WTC11 (cell line): ENCODE measurements around the gene EEIG1. TPM values are rescaled to one million over a fixed set of nuclear protein-coding genes. Genes with fewer than 3 reads are reported as not detected.
A peak's percentile ranks its signal among the peaks of the same experiment; 100 is the strongest.

Source experiments
- ATAC-seq: fragments of 200-7000 bp; cut with Tn5 transposase; 2 replicates; pipeline ENCODE4 v1.10.0; 2021; ENCODE audit warnings: mild to moderate bottlenecking, moderate library complexity
- CTCF ChIA-PET: fragments of 300-600 bp; sonication (Branson Sonifier 250); formaldehyde crosslinking; loops from one replicate; lab custom pipeline; 2021; ENCODE audit warnings: antibody characterized with exemption; lab: Charles Lee
- POLR2A ChIA-PET: fragments of 350-600 bp; sonication (Branson Sonifier 250); formaldehyde crosslinking; loops from one replicate; lab custom pipeline; 2021; ENCODE audit warnings: antibody characterized with exemption; lab: Charles Lee
- DNase-seq: peaks from one replicate; pipeline ENCODE4 v3.0.0; 2021; ENCODE audit warnings: low spot score
- H3K27ac Mint-ChIP-seq: 2 replicates; pipeline ENCODE4 v1.8.0; 2021; ENCODE audit warnings: mixed read lengths
- H3K27me3 Mint-ChIP-seq: 2 replicates; pipeline ENCODE4 v1.8.0; 2021; ENCODE audit warnings: low read depth, mild to moderate bottlenecking, moderate library complexity, mixed read lengths
- H3K36me3 Mint-ChIP-seq: 2 replicates; pipeline ENCODE4 v1.8.0; 2021; ENCODE audit warnings: mixed read lengths
- H3K4me1 Mint-ChIP-seq: 2 replicates; pipeline ENCODE4 v1.8.0; 2022; ENCODE audit warnings: mixed read lengths
- H3K4me3 Mint-ChIP-seq: 2 replicates; pipeline ENCODE4 v1.8.0; 2021; ENCODE audit warnings: mild to moderate bottlenecking, moderate library complexity, mixed read lengths
- H3K9me3 Mint-ChIP-seq: 2 replicates; pipeline ENCODE4 v1.8.0; 2021; ENCODE audit warnings: mixed read lengths
- ATF3 ChIP-seq: sonication (generic); formaldehyde crosslinking; conservative IDR thresholded peaks from 2 replicates; pipeline ENCODE4 v1.8.1; 2022; ENCODE audit warnings: mild to moderate bottlenecking, missing genetic modification reagents
- CREM ChIP-seq: sonication (generic); formaldehyde crosslinking; IDR thresholded peaks from 2 replicates; pipeline ENCODE4 v1.8.1; 2022; ENCODE audit warnings: mild to moderate bottlenecking, missing genetic modification reagents, moderate library complexity
- E2F4 ChIP-seq: sonication (generic); formaldehyde crosslinking; IDR thresholded peaks from 2 replicates; pipeline ENCODE4 v1.8.1; 2022; ENCODE audit warnings: low read depth, mild to moderate bottlenecking, moderate library complexity, missing genetic modification reagents, borderline replicate concordance
- ELF4 ChIP-seq: sonication (generic); formaldehyde crosslinking; IDR thresholded peaks from 2 replicates; pipeline ENCODE4 v1.8.1; 2022; ENCODE audit warnings: low read depth, mild to moderate bottlenecking, moderate library complexity, missing genetic modification reagents
- GABPB1 ChIP-seq: sonication (generic); formaldehyde crosslinking; IDR thresholded peaks from 2 replicates; pipeline ENCODE4 v1.8.1; 2023; ENCODE audit warnings: mild to moderate bottlenecking, missing genetic modification reagents
- GRHL2 ChIP-seq: fragments of 250-450 bp; sonication (Bioruptor Pico); IDR thresholded peaks from 2 replicates; pipeline ENCODE4 v1.8.0; 2022; ENCODE audit warnings: mild to moderate bottlenecking, moderate library complexity; ENCODE audit not compliant: insufficient replicate concordance, severe bottlenecking
- JUN ChIP-seq: sonication (generic); formaldehyde crosslinking; IDR thresholded peaks from 2 replicates; pipeline ENCODE4 v1.8.0; 2023; ENCODE audit warnings: mild to moderate bottlenecking, missing genetic modification reagents
- KAT7 ChIP-seq: sonication (generic); formaldehyde crosslinking; IDR thresholded peaks from 2 replicates; pipeline ENCODE4 v1.8.1; 2023; ENCODE audit warnings: missing genetic modification reagents, mild to moderate bottlenecking, borderline replicate concordance
- MXD4 ChIP-seq: fragments of 250-450 bp; sonication (Bioruptor Pico); IDR thresholded peaks from 2 replicates; pipeline ENCODE4 v1.8.0; 2021; ENCODE audit warnings: mild to moderate bottlenecking, moderate library complexity, borderline replicate concordance
- MYBL2 ChIP-seq: sonication (generic); formaldehyde crosslinking; IDR thresholded peaks from 2 replicates; pipeline ENCODE4 v1.8.1; 2023; ENCODE audit warnings: mild to moderate bottlenecking, moderate library complexity, missing genetic modification reagents
- NFE2L1 ChIP-seq: sonication (generic); formaldehyde crosslinking; IDR thresholded peaks from 2 replicates; pipeline ENCODE4 v1.8.1; 2023; ENCODE audit warnings: missing genetic modification reagents
- NR2C2 ChIP-seq: sonication (generic); formaldehyde crosslinking; IDR thresholded peaks from 2 replicates; pipeline ENCODE4 v1.8.0; 2022; ENCODE audit warnings: mild to moderate bottlenecking, missing genetic modification reagents
- PRRX2 ChIP-seq: fragments of 250-450 bp; sonication (Bioruptor Pico); IDR thresholded peaks from 2 replicates; pipeline ENCODE4 v1.8.0; 2021; ENCODE audit warnings: mild to moderate bottlenecking
- RELA ChIP-seq: sonication (generic); formaldehyde crosslinking; IDR thresholded peaks from 2 replicates; pipeline ENCODE4 v1.8.1; 2022; ENCODE audit warnings: missing genetic modification reagents, mild to moderate bottlenecking, borderline replicate concordance
- SOX15 ChIP-seq: fragments of 250-450 bp; sonication (Bioruptor Pico); IDR thresholded peaks from 2 replicates; pipeline ENCODE4 v1.9.0; 2021; ENCODE audit warnings: mild to moderate bottlenecking
- TEAD1 ChIP-seq: sonication (generic); formaldehyde crosslinking; IDR thresholded peaks from 2 replicates; pipeline ENCODE4 v1.8.0; 2022; ENCODE audit warnings: mild to moderate bottlenecking, missing genetic modification reagents
- TP53 ChIP-seq: sonication (generic); formaldehyde crosslinking; IDR thresholded peaks from 2 replicates; pipeline ENCODE4 v1.8.1; 2023; ENCODE audit warnings: mild to moderate bottlenecking, missing genetic modification reagents
- ZNF219 ChIP-seq: sonication (generic); formaldehyde crosslinking; IDR thresholded peaks from 2 replicates; pipeline ENCODE4 v1.8.0; 2023; ENCODE audit warnings: missing genetic modification reagents, mild to moderate bottlenecking, borderline replicate concordance
- ZNF317 ChIP-seq: sonication (generic); formaldehyde crosslinking; IDR thresholded peaks from 2 replicates; pipeline ENCODE4 v1.8.1; 2023; ENCODE audit warnings: low read depth, mild to moderate bottlenecking, moderate library complexity, missing genetic modification reagents, borderline replicate concordance
- ZSCAN18 ChIP-seq: fragments of 250-450 bp; sonication (Bioruptor Pico); IDR thresholded peaks from 2 replicates; pipeline ENCODE4 v2.1.2; 2022; ENCODE audit warnings: mild to moderate bottlenecking, moderate library complexity
- total RNA-seq: library from RNA; stranded (reverse); gene quantifications from 3 replicates; pipeline ENCODE4 v1.2.3, GENCODE V29; 2021
- TF ChIP-seq, protein P1 (sequence below): sonication (generic); formaldehyde crosslinking; IDR thresholded peaks from 2 replicates; pipeline ENCODE4 v1.8.0; 2022; ENCODE audit warnings: mild to moderate bottlenecking, missing genetic modification reagents
- TF ChIP-seq, protein P2 (sequence below): sonication (generic); formaldehyde crosslinking; IDR thresholded peaks from 2 replicates; pipeline ENCODE4 v1.8.1; 2022; ENCODE audit warnings: mild to moderate bottlenecking, moderate library complexity, missing genetic modification reagents
- TF ChIP-seq, protein P3 (sequence below): sonication (generic); formaldehyde crosslinking; IDR thresholded peaks from 2 replicates; pipeline ENCODE4 v1.8.1; 2022; ENCODE audit warnings: mild to moderate bottlenecking, missing genetic modification reagents, moderate library complexity, borderline replicate concordance

EEIG1 gene
- total RNA-seq, 1 experiment from 2014 or later = 66.4 TPM

GRCh38 chr9:127950513-127951289 lies 30.1 kb downstream of the EEIG1 start:
- DNase-seq (no peak), ATAC-seq (no peak)
- Mint-ChIP-seq H3K27ac (peak overlapping the region; percentile 87), H3K27me3 (no peaks in the 10 kb centered on the region), H3K4me1 (peaks cover 5% of the 10 kb centered on the region), H3K9me3 (no peaks in the 10 kb centered on the region), H3K4me3 (no peak overlapping the region), H3K36me3 (no peaks in the 10 kb centered on the region)
- ChIA-PET POLR2A (interaction anchor here (0.7 kb wide), 1 partner anchor 415 kb away, joined by 5 read pairs; no protein-coding TSS in a partner anchor), CTCF (interaction anchor here (1.0 to 1.8 kb wide), 3 partner anchors 10 to 167 kb away, joined by 4 to 5 read pairs (median 5); no protein-coding TSS in a partner anchor)
- TF ChIP-seq MXD4 (CRISPR knock-in tag) = no peak
- TF ChIP-seq ZNF219 = no peak
- TF ChIP-seq E2F4 (CRISPR knock-in tag) = no peak
- no peak for TF ChIP-seq PRRX2
- TF ChIP-seq CREM (CRISPR knock-in tag) = no peak
- peak; percentile 48 for TF ChIP-seq GABPB1 (CRISPR knock-in tag)
- no peak for TF ChIP-seq ELF4 (CRISPR knock-in tag)
- TF ChIP-seq, protein P1, sequence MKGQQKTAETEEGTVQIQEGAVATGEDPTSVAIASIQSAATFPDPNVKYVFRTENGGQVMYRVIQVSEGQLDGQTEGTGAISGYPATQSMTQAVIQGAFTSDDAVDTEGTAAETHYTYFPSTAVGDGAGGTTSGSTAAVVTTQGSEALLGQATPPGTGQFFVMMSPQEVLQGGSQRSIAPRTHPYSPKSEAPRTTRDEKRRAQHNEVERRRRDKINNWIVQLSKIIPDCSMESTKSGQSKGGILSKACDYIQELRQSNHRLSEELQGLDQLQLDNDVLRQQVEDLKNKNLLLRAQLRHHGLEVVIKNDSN = no peak

GRCh38 chr9:127949827-127950512 lies 30.8 kb downstream of the EEIG1 start:
- TF ChIP-seq, protein P2, sequence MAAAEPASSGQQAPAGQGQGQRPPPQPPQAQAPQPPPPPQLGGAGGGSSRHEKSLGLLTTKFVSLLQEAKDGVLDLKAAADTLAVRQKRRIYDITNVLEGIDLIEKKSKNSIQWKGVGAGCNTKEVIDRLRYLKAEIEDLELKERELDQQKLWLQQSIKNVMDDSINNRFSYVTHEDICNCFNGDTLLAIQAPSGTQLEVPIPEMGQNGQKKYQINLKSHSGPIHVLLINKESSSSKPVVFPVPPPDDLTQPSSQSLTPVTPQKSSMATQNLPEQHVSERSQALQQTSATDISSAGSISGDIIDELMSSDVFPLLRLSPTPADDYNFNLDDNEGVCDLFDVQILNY (CRISPR knock-in tag) = no peak
- no peak for TF ChIP-seq TP53 (CRISPR knock-in tag)
- no peak for TF ChIP-seq JUN (CRISPR knock-in tag)
- no peak for TF ChIP-seq TEAD1
- TF ChIP-seq, protein P3, sequence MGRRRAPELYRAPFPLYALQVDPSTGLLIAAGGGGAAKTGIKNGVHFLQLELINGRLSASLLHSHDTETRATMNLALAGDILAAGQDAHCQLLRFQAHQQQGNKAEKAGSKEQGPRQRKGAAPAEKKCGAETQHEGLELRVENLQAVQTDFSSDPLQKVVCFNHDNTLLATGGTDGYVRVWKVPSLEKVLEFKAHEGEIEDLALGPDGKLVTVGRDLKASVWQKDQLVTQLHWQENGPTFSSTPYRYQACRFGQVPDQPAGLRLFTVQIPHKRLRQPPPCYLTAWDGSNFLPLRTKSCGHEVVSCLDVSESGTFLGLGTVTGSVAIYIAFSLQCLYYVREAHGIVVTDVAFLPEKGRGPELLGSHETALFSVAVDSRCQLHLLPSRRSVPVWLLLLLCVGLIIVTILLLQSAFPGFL (CRISPR knock-in tag) = no peak
- TF ChIP-seq KAT7 (CRISPR knock-in tag) = no peak
- Mint-ChIP-seq H3K27ac (peak overlapping the region; percentile 87), H3K4me3 (no peak overlapping the region), H3K36me3 (peaks cover 1% of the 10 kb centered on the region; the same call in 1 of the 2 replicates), H3K4me1 (no peaks in the 10 kb centered on the region), H3K9me3 (no peaks in the 10 kb centered on the region), H3K27me3 (no peaks in the 10 kb centered on the region)
- POLR2A ChIA-PET = no interaction called here
- CTCF ChIA-PET = interaction anchor here (1.0 to 1.8 kb wide), 4 partner anchors 20 to 168 kb away, joined by 3 to 5 read pairs (median 5); partner anchors contain the start of gene PIP5KL1
- DNase-seq (no peak), ATAC-seq (no peak)

DNA sequence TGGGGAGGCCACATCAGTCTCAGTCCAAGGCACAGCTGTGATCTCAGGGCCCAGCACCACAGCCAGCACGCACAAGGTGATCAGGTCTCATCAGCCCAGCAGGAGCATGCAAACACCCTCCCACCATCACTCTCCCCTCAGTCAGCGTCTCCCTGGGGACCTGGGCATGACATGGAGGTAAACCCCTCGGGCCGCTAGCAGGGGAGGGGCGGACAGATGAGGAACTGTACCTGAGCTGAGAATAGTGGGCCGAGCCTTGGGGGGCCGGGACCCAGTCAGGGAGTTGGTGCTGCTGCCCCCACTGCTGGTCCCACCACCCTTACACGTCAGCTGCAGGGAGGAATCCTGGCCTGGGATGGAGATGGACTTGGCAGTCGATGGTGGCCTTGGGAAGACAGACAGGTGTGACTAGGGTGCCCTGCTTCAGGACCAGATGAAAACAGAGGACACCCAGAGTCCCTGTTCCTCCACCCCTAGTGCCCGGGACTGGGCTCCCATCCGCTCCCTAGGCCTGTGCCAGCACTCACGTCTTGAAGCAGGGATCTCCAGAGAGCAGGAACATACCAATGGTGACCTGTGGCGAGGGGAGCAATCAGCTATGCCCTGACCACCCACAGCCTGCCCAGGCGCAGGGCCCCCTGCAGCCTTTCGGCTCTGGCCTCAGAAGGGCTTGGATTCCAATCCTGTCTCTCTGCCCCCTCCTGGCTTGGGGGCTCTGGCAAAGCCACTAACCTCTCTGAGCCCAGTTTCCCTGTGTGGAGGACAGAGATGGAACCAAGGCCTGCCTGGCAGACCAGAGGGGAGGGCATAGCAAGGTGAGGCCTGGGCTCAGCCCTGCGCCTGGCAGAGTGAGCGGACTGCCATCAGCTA lies 32.7 kb downstream of the EEIG1 start:
- ATAC-seq (no peak), DNase-seq (no peak)
- POLR2A ChIA-PET = no interaction called here
- no peaks in the 10 kb centered on the region for H3K9me3 Mint-ChIP-seq
- CTCF ChIA-PET = interaction anchor here (0.5 to 1.8 kb wide), 3 partner anchors 86 to 170 kb away, joined by 3 to 5 read pairs (median 4); no protein-coding TSS in a partner anchor
- H3K36me3 Mint-ChIP-seq = peaks cover 5% of the 10 kb centered on the region; the same call in 1 of the 2 replicates
- H3K27ac Mint-ChIP-seq = peak overlapping the region; percentile 17; the same call in 1 of the 2 replicates
- H3K27me3 Mint-ChIP-seq = no peaks in the 10 kb centered on the region
- peaks cover 6% of the 10 kb centered on the region for H3K4me1 Mint-ChIP-seq
- no peak overlapping the region for H3K4me3 Mint-ChIP-seq
- TF ChIP-seq RELA (CRISPR knock-in tag) (no peak), NR2C2 (no peak), NFE2L1 (CRISPR knock-in tag) (no peak), ZNF317 (CRISPR knock-in tag) (no peak), ELF4 (CRISPR knock-in tag) (no peak), TEAD1 (no peak), JUN (CRISPR knock-in tag) (no peak), KAT7 (CRISPR knock-in tag) (no peak), GRHL2 (no peak), ATF3 (CRISPR knock-in tag) (no peak), SOX15 (CRISPR knock-in tag) (no peak), ZSCAN18 (no peak), TP53 (CRISPR knock-in tag) (no peak), MYBL2 (CRISPR knock-in tag) (no peak)
